HCT116 (cell line): ENCODE data around the gene EXOC6B.

Source experiments
- EZH2 ChIP-seq: fragments of 200-600 bp; sonication (generic); IDR thresholded peaks from 2 replicates; pipeline ENCODE4 v1.6.1; 2017; ENCODE audit warnings: antibody characterized with exemption, mixed run types
- JUND ChIP-seq: IDR thresholded peaks from 2 replicates; pipeline ENCODE4 v1.6.1; 2012
- POLR2A ChIP-seq: IDR thresholded peaks from 2 replicates; pipeline ENCODE4 v1.7.0; 2011; ENCODE audit warnings: borderline replicate concordance; ENCODE audit not compliant: insufficient read depth, insufficient read length; ENCODE audit errors: extremely low read depth
- POLR2AphosphoS5 ChIP-seq: IDR thresholded peaks from 2 replicates; pipeline ENCODE4 v1.6.1; 2011; ENCODE audit warnings: mild to moderate bottlenecking, low read depth, low read length, moderate library complexity
- ZFX ChIP-seq: fragments of 450-650 bp; IDR thresholded peaks from 2 replicates; pipeline ENCODE4 v1.6.1; 2017
- TF ChIP-seq, protein P1 (sequence below), 3 experiments: fragments of 200-600 bp in 1 of 3; sonication (generic) in 1 of 3; IDR thresholded peaks in 2 of 3; conservative IDR thresholded peaks in 1 of 3; 2 replicates each; pipeline ENCODE4 v1.5.1; 2012 to 2017; ENCODE audit warnings: low read depth in 2 of 3, low read length in 2 of 3, antibody characterized with exemption in 1 of 3, borderline replicate concordance in 1 of 3, control low read depth in 1 of 3, mild to moderate bottlenecking in 1 of 3, mixed read lengths in 1 of 3, mixed run types in 1 of 3, moderate library complexity in 1 of 3; ENCODE audit not compliant: insufficient read depth in 1 of 3
- TF ChIP-seq, protein P2 (sequence below): IDR thresholded peaks from 2 replicates; pipeline ENCODE4 v1.6.1; 2012
- TF ChIP-seq, protein P3 (sequence below): IDR thresholded peaks from 2 replicates; pipeline ENCODE4 v1.6.1; 2012; ENCODE audit warnings: low read depth
- TF ChIP-seq, protein P4 (sequence below): IDR thresholded peaks from 2 replicates; pipeline ENCODE4 v1.6.1; 2011; ENCODE audit warnings: mild to moderate bottlenecking, low read length, moderate library complexity; ENCODE audit not compliant: insufficient replicate concordance; ENCODE audit errors: extremely low read depth

DNA sequence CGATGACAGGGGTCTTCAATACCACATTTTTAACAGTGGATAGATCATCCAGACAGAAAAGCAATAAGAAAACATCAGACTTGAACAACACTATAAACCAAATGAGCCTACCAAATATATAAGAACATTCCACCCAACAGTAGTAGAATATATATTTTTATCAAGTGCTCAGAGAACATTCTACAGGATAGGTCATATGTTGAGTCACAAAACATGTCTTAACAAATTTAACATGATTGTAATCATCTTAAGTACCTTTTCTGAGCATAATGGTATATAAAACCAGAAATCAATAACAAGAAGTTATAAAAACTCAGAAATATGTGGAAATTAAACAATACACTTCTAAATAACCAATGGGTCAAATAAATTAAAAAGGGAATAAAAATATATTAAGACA is 484.2 kb downstream of the EXOC6B start:
- TF ChIP-seq, protein P1, sequence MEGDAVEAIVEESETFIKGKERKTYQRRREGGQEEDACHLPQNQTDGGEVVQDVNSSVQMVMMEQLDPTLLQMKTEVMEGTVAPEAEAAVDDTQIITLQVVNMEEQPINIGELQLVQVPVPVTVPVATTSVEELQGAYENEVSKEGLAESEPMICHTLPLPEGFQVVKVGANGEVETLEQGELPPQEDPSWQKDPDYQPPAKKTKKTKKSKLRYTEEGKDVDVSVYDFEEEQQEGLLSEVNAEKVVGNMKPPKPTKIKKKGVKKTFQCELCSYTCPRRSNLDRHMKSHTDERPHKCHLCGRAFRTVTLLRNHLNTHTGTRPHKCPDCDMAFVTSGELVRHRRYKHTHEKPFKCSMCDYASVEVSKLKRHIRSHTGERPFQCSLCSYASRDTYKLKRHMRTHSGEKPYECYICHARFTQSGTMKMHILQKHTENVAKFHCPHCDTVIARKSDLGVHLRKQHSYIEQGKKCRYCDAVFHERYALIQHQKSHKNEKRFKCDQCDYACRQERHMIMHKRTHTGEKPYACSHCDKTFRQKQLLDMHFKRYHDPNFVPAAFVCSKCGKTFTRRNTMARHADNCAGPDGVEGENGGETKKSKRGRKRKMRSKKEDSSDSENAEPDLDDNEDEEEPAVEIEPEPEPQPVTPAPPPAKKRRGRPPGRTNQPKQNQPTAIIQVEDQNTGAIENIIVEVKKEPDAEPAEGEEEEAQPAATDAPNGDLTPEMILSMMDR (IDR thresholded peaks at IDR 0.05 in 2 of 3, conservative IDR thresholded peaks at IDR 0.05 in 1 of 3; ENCODE audit: borderline replicate concordance in 1 of 3, insufficient read depth in 1 of 3, low read depth in 2 of 3, low read length in 2 of 3): no peak
- TF ChIP-seq, protein P2, sequence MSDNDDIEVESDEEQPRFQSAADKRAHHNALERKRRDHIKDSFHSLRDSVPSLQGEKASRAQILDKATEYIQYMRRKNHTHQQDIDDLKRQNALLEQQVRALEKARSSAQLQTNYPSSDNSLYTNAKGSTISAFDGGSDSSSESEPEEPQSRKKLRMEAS: no peak
- TF ChIP-seq, protein P3, sequence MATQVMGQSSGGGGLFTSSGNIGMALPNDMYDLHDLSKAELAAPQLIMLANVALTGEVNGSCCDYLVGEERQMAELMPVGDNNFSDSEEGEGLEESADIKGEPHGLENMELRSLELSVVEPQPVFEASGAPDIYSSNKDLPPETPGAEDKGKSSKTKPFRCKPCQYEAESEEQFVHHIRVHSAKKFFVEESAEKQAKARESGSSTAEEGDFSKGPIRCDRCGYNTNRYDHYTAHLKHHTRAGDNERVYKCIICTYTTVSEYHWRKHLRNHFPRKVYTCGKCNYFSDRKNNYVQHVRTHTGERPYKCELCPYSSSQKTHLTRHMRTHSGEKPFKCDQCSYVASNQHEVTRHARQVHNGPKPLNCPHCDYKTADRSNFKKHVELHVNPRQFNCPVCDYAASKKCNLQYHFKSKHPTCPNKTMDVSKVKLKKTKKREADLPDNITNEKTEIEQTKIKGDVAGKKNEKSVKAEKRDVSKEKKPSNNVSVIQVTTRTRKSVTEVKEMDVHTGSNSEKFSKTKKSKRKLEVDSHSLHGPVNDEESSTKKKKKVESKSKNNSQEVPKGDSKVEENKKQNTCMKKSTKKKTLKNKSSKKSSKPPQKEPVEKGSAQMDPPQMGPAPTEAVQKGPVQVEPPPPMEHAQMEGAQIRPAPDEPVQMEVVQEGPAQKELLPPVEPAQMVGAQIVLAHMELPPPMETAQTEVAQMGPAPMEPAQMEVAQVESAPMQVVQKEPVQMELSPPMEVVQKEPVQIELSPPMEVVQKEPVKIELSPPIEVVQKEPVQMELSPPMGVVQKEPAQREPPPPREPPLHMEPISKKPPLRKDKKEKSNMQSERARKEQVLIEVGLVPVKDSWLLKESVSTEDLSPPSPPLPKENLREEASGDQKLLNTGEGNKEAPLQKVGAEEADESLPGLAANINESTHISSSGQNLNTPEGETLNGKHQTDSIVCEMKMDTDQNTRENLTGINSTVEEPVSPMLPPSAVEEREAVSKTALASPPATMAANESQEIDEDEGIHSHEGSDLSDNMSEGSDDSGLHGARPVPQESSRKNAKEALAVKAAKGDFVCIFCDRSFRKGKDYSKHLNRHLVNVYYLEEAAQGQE: no peak
- TF ChIP-seq EZH2 (no peak), POLR2A (no peak), ZFX (no peak), POLR2AphosphoS5 (no peak), JUND (no peak)
- TF ChIP-seq, protein P4, sequence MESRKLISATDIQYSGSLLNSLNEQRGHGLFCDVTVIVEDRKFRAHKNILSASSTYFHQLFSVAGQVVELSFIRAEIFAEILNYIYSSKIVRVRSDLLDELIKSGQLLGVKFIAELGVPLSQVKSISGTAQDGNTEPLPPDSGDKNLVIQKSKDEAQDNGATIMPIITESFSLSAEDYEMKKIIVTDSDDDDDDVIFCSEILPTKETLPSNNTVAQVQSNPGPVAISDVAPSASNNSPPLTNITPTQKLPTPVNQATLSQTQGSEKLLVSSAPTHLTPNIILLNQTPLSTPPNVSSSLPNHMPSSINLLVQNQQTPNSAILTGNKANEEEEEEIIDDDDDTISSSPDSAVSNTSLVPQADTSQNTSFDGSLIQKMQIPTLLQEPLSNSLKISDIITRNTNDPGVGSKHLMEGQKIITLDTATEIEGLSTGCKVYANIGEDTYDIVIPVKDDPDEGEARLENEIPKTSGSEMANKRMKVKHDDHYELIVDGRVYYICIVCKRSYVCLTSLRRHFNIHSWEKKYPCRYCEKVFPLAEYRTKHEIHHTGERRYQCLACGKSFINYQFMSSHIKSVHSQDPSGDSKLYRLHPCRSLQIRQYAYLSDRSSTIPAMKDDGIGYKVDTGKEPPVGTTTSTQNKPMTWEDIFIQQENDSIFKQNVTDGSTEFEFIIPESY: no peak
